ENCODE measurements around the gene NCOA1. TPM values are rescaled to one million over a fixed set of nuclear protein-coding genes. Genes with fewer than 3 reads are reported as not detected.

Gene NCOA1
- total and polyA plus RNA-seq, 2 donors (not counting 3 experiments of a cell fraction or from before 2014, with no cell fraction given), result 11.4 to 14.1 TPM

GRCh38 chr2:24520175-24520574, 29.1 kb downstream of the NCOA1 start:
- Histone ChIP-seq H3K36me3 (ENCODE audit: control insufficient read depth in 2 of 2, extremely low read depth in 1 of 2, insufficient read depth in 2 of 2, low read length in 2 of 2) (no peaks in the 10 kb centered on the region), H3K4me3 (replicated peaks in 1 of 3; ENCODE audit: insufficient read depth in 1 of 3, low read depth in 1 of 3, low read length in 3 of 3) (no peak overlapping the region), H4K20me1 (replicated peaks; ENCODE audit: control insufficient read depth, extremely low read depth, insufficient read depth, low read length) (no peaks in the 10 kb centered on the region), H3K9me1 (replicated peaks; ENCODE audit: control insufficient read depth, extremely low read depth, insufficient read depth, low read length) (no peaks in the 10 kb centered on the region), H3K9me3 (replicated peaks; ENCODE audit: control insufficient read depth, insufficient read depth, low read length) (no peaks in the 10 kb centered on the region), H3K27me3 (ENCODE audit: control insufficient read depth in 2 of 2, insufficient read depth in 2 of 2, low read length in 2 of 2) (no peaks in the 10 kb centered on the region), H3K79me2 (ENCODE audit: control insufficient read depth, insufficient read depth, low read length) (peaks cover 2% of the 10 kb centered on the region), H3K4me1 (ENCODE audit: control insufficient read depth, extremely low read depth, insufficient read depth, low read length) (no peaks in the 10 kb centered on the region), H3K27ac (ENCODE audit: insufficient read depth, low read depth, low read length) (no peak overlapping the region), H2AFZ (ENCODE audit: low read depth, low read length) (no peak overlapping the region), H3K9ac (replicated peaks; ENCODE audit: extremely low read depth, insufficient read depth, low read length) (no peak overlapping the region), H3K4me2 (ENCODE audit: insufficient read depth, low read length) (no peak overlapping the region)
- dilution Hi-C loops (cut with MboI; ENCODE audit: extremely low pct_ligation_motif_present, low sequenced_read_pairs), result no loop called here
- FAIRE-seq (no peak), DNase-seq (ENCODE audit: low read depth, low spot score) (no peak)
- TF ChIP-seq POLR2AphosphoS5 (IDR thresholded peaks at IDR 0.05; ENCODE audit: insufficient read depth, low read depth, low read length), result no peak
- no peak for TF ChIP-seq POLR2A (IDR thresholded peaks at IDR 0.05; ENCODE audit: low read depth, low read length)
- TF ChIP-seq GATA2 (IDR thresholded peaks at IDR 0.05; ENCODE audit: insufficient read depth, insufficient read length, low read depth, low read length), result no peak
- TF ChIP-seq MYC (IDR thresholded peaks at IDR 0.05; ENCODE audit: low read depth, low read length), result no peak
- no peak for TF ChIP-seq EZH2 (IDR thresholded peaks at IDR 0.05; ENCODE audit: borderline replicate concordance, low read depth, low read length, severe bottlenecking)
- TF ChIP-seq FOS (IDR thresholded peaks at IDR 0.05; ENCODE audit: borderline replicate concordance, insufficient read depth, low read length), result no peak
- TF ChIP-seq JUN (IDR thresholded peaks at IDR 0.05; ENCODE audit: borderline replicate concordance, insufficient read depth, insufficient read length, low read depth), result no peak
- TF ChIP-seq, protein P1, sequence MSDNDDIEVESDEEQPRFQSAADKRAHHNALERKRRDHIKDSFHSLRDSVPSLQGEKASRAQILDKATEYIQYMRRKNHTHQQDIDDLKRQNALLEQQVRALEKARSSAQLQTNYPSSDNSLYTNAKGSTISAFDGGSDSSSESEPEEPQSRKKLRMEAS (IDR thresholded peaks at IDR 0.05; ENCODE audit: insufficient read depth, insufficient read length), result no peak
- no peak for TF ChIP-seq CTCF (IDR thresholded peaks at IDR 0.05; ENCODE audit: extremely low read depth in 1 of 2, insufficient read depth in 1 of 2, low read depth in 1 of 2, low read length in 2 of 2)
- CTCF ChIA-PET, result interaction anchor here (1.0 kb wide), 2 partner anchors 9 to 65 kb away, joined by 3 to 4 read pairs; no protein-coding TSS in a partner anchor
- no TSS peak for BruUV-seq (replicated peaks)
- POLR2A ChIA-PET, result no interaction called here
- intact Hi-C loops (cut with micrococcal nuclease), result no loop called here

Measured in endothelial cell of umbilical vein (primary cell).